HCT116 (cell line): Measurements from ENCODE around the gene AHCTF1. TPM values are rescaled to one million over a fixed set of nuclear protein-coding genes. Genes with fewer than 3 reads are reported as not detected.
"Not testable (repeated sequence)": the region's sequence is repeated elsewhere in the genome, so short reads cannot be mapped to it uniquely, and the experiment has no call there.

Source experiments
- ATAC-seq: fragments of 200-7000 bp; cut with Tn5 transposase; 2 replicates; pipeline ENCODE4 v1.9.1; 2020; ENCODE audit warnings: mild to moderate bottlenecking, moderate library complexity
- BruUV-seq: library from RNA; stranded (reverse); fragments of 400-500 nt; replicated peaks from 2 replicates; lab custom pipeline; 2021; lab: Mats Ljungman, UMichigan
- CTCF ChIA-PET: fragments of 300-600 bp; sonication (Branson Sonifier 250); formaldehyde crosslinking; loops from one replicate; lab custom pipeline; 2021; ENCODE audit warnings: antibody characterized with exemption; lab: Charles Lee
- POLR2A ChIA-PET: fragments of 300-600, 350-600 bp; sonication (Branson Sonifier 250); formaldehyde crosslinking; loops from one replicate; lab custom pipeline; 2021; ENCODE audit warnings: antibody characterized with exemption; lab: Charles Lee
- RAD21 ChIA-PET, 2 experiments: fragments of 300-600 bp; sonication (Branson Sonifier 250); formaldehyde crosslinking; loops; one replicate each; lab custom pipeline; 2023; ENCODE audit warnings: low total read pairs in 2 of 2; ENCODE audit not compliant: uncharacterized antibody in 2 of 2, unreplicated experiment in 2 of 2, low non-redundant PET in 1 of 2; lab: Charles Lee
- DNase-seq: peaks from one replicate; pipeline ENCODE4 v3.0.0-alpha.2; 2010; ENCODE audit warnings: low read depth, low spot score
- H2AFZ ChIP-seq: fragments of 200-600 bp; shearing (Covaris generic), sonication (generic); 2 replicates; pipeline ENCODE4 v1.6.1; 2017; ENCODE audit warnings: low read depth, mixed run types, mixed read lengths, antibody characterized with exemption, low read length; ENCODE audit not compliant: poor library complexity, severe bottlenecking
- H3K27ac ChIP-seq: 2 replicates; pipeline ENCODE4 v1.5.1; 2012; ENCODE audit warnings: low read depth, low read length
- H3K27me3 ChIP-seq: fragments of 200-600 bp; sonication (generic); 2 replicates; pipeline ENCODE4 v1.6.1; 2016; ENCODE audit warnings: mixed run types, low read length, mixed read lengths; ENCODE audit not compliant: insufficient read depth
- H3K36me3 ChIP-seq, 2 experiments: fragments of 200-500 bp in 1 of 2; fragments of 200-600 bp in 1 of 2; sonication (Bioruptor generic) in 1 of 2; sonication (generic) in 1 of 2; 2 replicates each; pipeline versions ENCODE4 v1.5.1 to v1.6.1; 2014 to 2016; ENCODE audit warnings: low read length in 2 of 2, inconsistent platforms in 1 of 2, mixed read lengths in 1 of 2, mixed run types in 1 of 2; ENCODE audit not compliant: insufficient read depth in 2 of 2, control insufficient read depth in 1 of 2
- H3K4me1 ChIP-seq, 2 experiments: fragments of 200-600 bp in 1 of 2; sonication (generic) in 1 of 2; 2 replicates each; pipeline versions ENCODE4 v1.5.1 to v1.6.1; 2012 to 2017; ENCODE audit warnings: low read length in 2 of 2, inconsistent platforms in 1 of 2, mild to moderate bottlenecking in 1 of 2, mixed read lengths in 1 of 2, mixed run types in 1 of 2, moderate library complexity in 1 of 2; ENCODE audit not compliant: insufficient read depth in 2 of 2, control insufficient read depth in 1 of 2
- H3K4me2 ChIP-seq: fragments of 200-600 bp; sonication (generic); 2 replicates; pipeline ENCODE4 v1.6.1; 2017; ENCODE audit warnings: mixed run types, low read length, mixed read lengths
- H3K4me3 ChIP-seq, 2 experiments: fragments of 200-600 bp in 1 of 2; sonication (generic) in 1 of 2; replicated peaks in 1 of 2; 2 replicates each; pipeline ENCODE4 v1.5.1; 2011 to 2016; ENCODE audit warnings: low read length in 2 of 2, control low read depth in 1 of 2, low read depth in 1 of 2, mild to moderate bottlenecking in 1 of 2, mixed read lengths in 1 of 2, mixed run types in 1 of 2
- H3K79me2 ChIP-seq: fragments of 200-600 bp; sonication (generic); 2 replicates; pipeline ENCODE4 v1.6.1; 2017; ENCODE audit warnings: mild to moderate bottlenecking, mixed run types, low read length, moderate library complexity, mixed read lengths; ENCODE audit not compliant: insufficient read depth
- H3K9ac ChIP-seq: fragments of 200-600 bp; sonication (generic); 2 replicates; pipeline ENCODE4 v1.6.1; 2016; ENCODE audit warnings: low read length, mixed read lengths
- H3K9me2 ChIP-seq: fragments of 200-600 bp; sonication (generic), shearing (Covaris generic); 2 replicates; pipeline ENCODE4 v1.6.1; 2017; ENCODE audit warnings: mixed run types, mild to moderate bottlenecking, moderate library complexity; ENCODE audit not compliant: insufficient read depth
- H3K9me3 ChIP-seq, 2 experiments: fragments of 200-500 bp in 1 of 2; fragments of 200-600 bp in 1 of 2; sonication (Bioruptor generic) in 1 of 2; sonication (generic) in 1 of 2; 2 replicates each; pipeline ENCODE4 v1.6.1; 2014 to 2017; ENCODE audit warnings: low read length in 2 of 2, mixed read lengths in 2 of 2, inconsistent platforms in 1 of 2, low read depth in 1 of 2, mild to moderate bottlenecking in 1 of 2, mixed run types in 1 of 2, moderate library complexity in 1 of 2; ENCODE audit not compliant: control insufficient read depth in 1 of 2, insufficient read depth in 1 of 2
- H4K20me1 ChIP-seq: fragments of 200-600 bp; sonication (generic), shearing (Covaris generic); 2 replicates; pipeline ENCODE4 v1.6.1; 2017; ENCODE audit warnings: mixed run types, mild to moderate bottlenecking, moderate library complexity; ENCODE audit not compliant: insufficient read depth
- ATF3 ChIP-seq: IDR thresholded peaks from 2 replicates; pipeline ENCODE4 v1.6.1; 2012
- CEBPB ChIP-seq: IDR thresholded peaks from 2 replicates; pipeline ENCODE4 v1.6.1; 2012; ENCODE audit warnings: low read depth
- TCF7L2 ChIP-seq: IDR thresholded peaks from 2 replicates; pipeline ENCODE4 v1.7.0; 2011; ENCODE audit warnings: borderline replicate concordance, inconsistent platforms; ENCODE audit not compliant: insufficient read depth, insufficient read length; ENCODE audit errors: extremely low read depth
- ZFX ChIP-seq: fragments of 450-650 bp; IDR thresholded peaks from 2 replicates; pipeline ENCODE4 v1.6.1; 2017
- intact Hi-C: fragments of 100-400 bp; cut with micrococcal nuclease; formaldehyde crosslinking; loops from 2 replicates; pipeline ENCODE4 v1.10.0; 2022
- total RNA-seq: library from RNA; stranded (reverse); gene quantifications from one replicate; pipeline ENCODE4 v1.2.1, GENCODE V29; 2021; ENCODE audit not compliant: unreplicated experiment

Gene AHCTF1
- total RNA-seq, 1 experiment from 2014 or later = 56.2 TPM

DNA sequence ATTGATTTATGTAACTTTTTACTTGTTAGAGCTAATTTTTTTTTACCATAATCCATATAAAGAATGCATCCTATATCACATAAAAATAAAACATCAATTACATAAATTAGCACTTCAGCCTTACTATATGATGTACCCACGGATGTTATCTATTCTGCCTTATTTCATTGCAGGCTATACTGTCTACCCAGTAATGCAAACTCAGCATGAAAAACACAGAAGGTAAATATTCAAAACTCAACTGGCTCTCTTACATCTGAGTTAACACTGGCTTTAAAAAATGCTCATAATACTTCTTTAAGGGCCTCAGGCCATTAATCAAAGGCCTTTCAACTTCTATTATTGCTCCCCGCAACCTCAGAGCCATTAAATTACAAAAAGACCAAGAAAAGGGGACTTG, 65.8 kb downstream of the AHCTF1 start:
- BruUV-seq = no TSS peak
- H3K9ac ChIP-seq = no peak overlapping the region
- intact Hi-C loops = no loop called here
- no peak overlapping the region for H3K4me2 ChIP-seq
- RAD21 ChIA-PET = no interaction called here
- H4K20me1 ChIP-seq = no peaks in the 10 kb centered on the region; the same call in 1 of the 2 replicates
- no peaks in the 10 kb centered on the region for H3K9me2 ChIP-seq
- no peak overlapping the region for H3K4me3 ChIP-seq
- H3K27ac ChIP-seq = no peak overlapping the region
- CTCF ChIA-PET = no interaction called here
- H3K9me3 ChIP-seq = no peaks in the 10 kb centered on the region
- POLR2A ChIA-PET = no interaction called here
- peaks cover 25 to 41% of the 10 kb centered on the region in 2 experiments; a peak in 3 of 4 replicates for H3K36me3 ChIP-seq
- ATAC-seq (no peak), DNase-seq (no peak)
- no peak overlapping the region for H2AFZ ChIP-seq
- peaks cover 63% of the 10 kb centered on the region for H3K79me2 ChIP-seq
- H3K27me3 ChIP-seq = no peaks in the 10 kb centered on the region
- no peaks in the 10 kb centered on the region for H3K4me1 ChIP-seq
- no peak for TF ChIP-seq ZFX
- TF ChIP-seq CEBPB = no peak
- TF ChIP-seq TCF7L2 = no peak
- TF ChIP-seq ATF3 = no peak

DNA sequence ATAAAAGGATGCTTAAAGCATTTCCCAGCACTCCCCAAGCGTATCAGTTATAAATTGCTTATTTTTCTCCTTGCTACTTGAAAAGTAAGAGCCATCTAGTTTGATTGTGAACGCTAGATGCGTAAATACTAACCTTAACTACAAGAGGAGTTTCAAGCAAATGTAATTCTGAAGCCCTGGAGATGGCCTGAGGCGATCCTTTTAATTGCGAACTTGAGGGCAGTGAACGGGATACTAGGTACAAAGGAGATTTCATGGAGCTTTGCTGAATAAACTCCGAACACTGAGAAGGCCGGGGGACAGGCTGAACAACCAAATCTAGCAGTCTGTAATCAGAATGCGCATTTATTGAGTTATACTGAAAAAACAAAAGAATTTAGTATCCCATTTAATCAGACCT, 68.0 kb downstream of the AHCTF1 start:
- H3K27me3 ChIP-seq, H3K4me3 ChIP-seq, H3K9me3 ChIP-seq, BruUV-seq, H3K9me2 ChIP-seq, DNase-seq, RAD21 ChIA-PET, H2AFZ ChIP-seq, H3K27ac ChIP-seq, H4K20me1 ChIP-seq, H3K4me1 ChIP-seq, H3K9ac ChIP-seq, ATAC-seq, CTCF ChIA-PET, intact Hi-C loops, H3K4me2 ChIP-seq, POLR2A ChIA-PET: not testable (repeated sequence)
- Histone ChIP-seq H3K36me3 (peaks cover 39 to 45% of the 10 kb centered on the region in 2 experiments; a peak in 3 of 4 replicates), H3K79me2 (peaks cover 54% of the 10 kb centered on the region)
